Body of pancreas (tissue), 4 donors: ENCODE data around the gene CCL3.

Source experiments
- CTCF ChIP-seq, 7 experiments: fragments of 450-650 bp in 4 of 7; fragments of 200-600 bp in 3 of 7; sonication (generic) in 3 of 7; IDR thresholded peaks; one replicate each; pipeline ENCODE4 v1.5.1; 2016 to 2019; ENCODE audit warnings: antibody characterized with exemption in 7 of 7
- POLR2A ChIP-seq, 3 donors: fragments of 450-650 bp; IDR thresholded peaks; one replicate each; pipeline ENCODE4 v1.6.1; 2016; ENCODE audit warnings: antibody characterized with exemption in 3 of 3, mild to moderate bottlenecking in 2 of 3

GRCh38 chr17:36048066-36048465 is 41.9 kb downstream of the CCL3 start:
- TF ChIP-seq CTCF (IDR thresholded peaks at IDR 0.05) (no peak), POLR2A (IDR thresholded peaks at IDR 0.05) (no peak)
